Activated naive CD8-positive, alpha-beta T cell treated with anti-CD3 and anti-CD28 coated beads for 36 hours (primary cell): ENCODE data around the gene LRTM1. TPM values are rescaled to one million over a fixed set of nuclear protein-coding genes. Genes with fewer than 3 reads are reported as not detected.

Experiments
- DNase-seq: peaks from one replicate; pipeline ENCODE4 v3.0.0; 2021
- H3K27ac Mint-ChIP-seq: one replicate; pipeline ENCODE4 v1.8.0; 2022; ENCODE audit warnings: mild to moderate bottlenecking, moderate library complexity, mixed read lengths
- H3K27me3 Mint-ChIP-seq: one replicate; pipeline ENCODE4 v1.8.0; 2022; ENCODE audit warnings: mild to moderate bottlenecking, mixed read lengths
- H3K36me3 Mint-ChIP-seq: one replicate; pipeline ENCODE4 v1.8.0; 2021; ENCODE audit warnings: mild to moderate bottlenecking, mixed read lengths
- H3K4me1 Mint-ChIP-seq: one replicate; pipeline ENCODE4 v1.8.0; 2021; ENCODE audit warnings: mixed read lengths
- H3K4me3 Mint-ChIP-seq: one replicate; pipeline ENCODE4 v1.8.0; 2022; ENCODE audit warnings: mild to moderate bottlenecking, moderate library complexity, mixed read lengths
- H3K9me3 Mint-ChIP-seq: one replicate; pipeline ENCODE4 v1.8.0; 2022; ENCODE audit warnings: mixed read lengths
- total RNA-seq, 2 experiments: library from RNA; stranded (reverse); gene quantifications; one replicate each; pipeline ENCODE4 v1.2.3, GENCODE V29; 2021

Gene LRTM1
- total RNA-seq, 2 experiments from 2014 or later, result not detected

- Mint-ChIP-seq H3K4me3 (no peak overlapping the region), H3K27me3 (no peaks in the 10 kb centered on the region), H3K36me3 (no peaks in the 10 kb centered on the region), H3K9me3 (peaks cover 3% of the 10 kb centered on the region), H3K4me1 (no peaks in the 10 kb centered on the region), H3K27ac (no peak overlapping the region)
- no peak for DNase-seq
Observed at GRCh38 chr3:54889731-54890130, 38.1 kb downstream of the LRTM1 start.

GRCh38 chr3:54888873-54889272 lies 39.0 kb downstream of the LRTM1 start:
- Mint-ChIP-seq H3K4me3 (no peak overlapping the region), H3K36me3 (no peaks in the 10 kb centered on the region), H3K27me3 (no peaks in the 10 kb centered on the region), H3K4me1 (no peaks in the 10 kb centered on the region), H3K9me3 (peaks cover 3% of the 10 kb centered on the region), H3K27ac (no peak overlapping the region)
- no peak for DNase-seq

- H3K9me3 Mint-ChIP-seq, result peaks cover 3% of the 10 kb centered on the region
- no peak overlapping the region for H3K4me3 Mint-ChIP-seq
- H3K27ac Mint-ChIP-seq, result no peak overlapping the region
- no peaks in the 10 kb centered on the region for H3K36me3 Mint-ChIP-seq
- H3K27me3 Mint-ChIP-seq, result peaks cover 2% of the 10 kb centered on the region
- DNase-seq, result no peak
- H3K4me1 Mint-ChIP-seq, result no peaks in the 10 kb centered on the region
Observed at GRCh38 chr3:54888162-54888561, 39.7 kb downstream of the LRTM1 start.

GRCh38 chr3:54882129-54882833 lies 45.6 kb downstream of the LRTM1 start:
- H3K4me1 Mint-ChIP-seq, result no peaks in the 10 kb centered on the region
- peaks cover 3% of the 10 kb centered on the region for H3K27me3 Mint-ChIP-seq
- no peaks in the 10 kb centered on the region for H3K36me3 Mint-ChIP-seq
- H3K4me3 Mint-ChIP-seq, result no peak overlapping the region
- H3K9me3 Mint-ChIP-seq, result no peaks in the 10 kb centered on the region
- H3K27ac Mint-ChIP-seq, result no peak overlapping the region
- no peak for DNase-seq

GRCh38 chr3:54878145-54878544 lies 49.7 kb downstream of the LRTM1 start:
- no peak for DNase-seq
- no peaks in the 10 kb centered on the region for H3K36me3 Mint-ChIP-seq
- H3K9me3 Mint-ChIP-seq, result no peaks in the 10 kb centered on the region
- peaks cover 2% of the 10 kb centered on the region for H3K27me3 Mint-ChIP-seq
- no peaks in the 10 kb centered on the region for H3K4me1 Mint-ChIP-seq
- H3K27ac Mint-ChIP-seq, result no peak overlapping the region
- H3K4me3 Mint-ChIP-seq, result no peak overlapping the region

GRCh38 chr3:54877730-54878129 lies 50.1 kb downstream of the LRTM1 start:
- DNase-seq, result no peak
- Mint-ChIP-seq H3K36me3 (no peaks in the 10 kb centered on the region), H3K4me3 (no peak overlapping the region), H3K27ac (no peak overlapping the region), H3K9me3 (no peaks in the 10 kb centered on the region), H3K27me3 (no peaks in the 10 kb centered on the region), H3K4me1 (no peaks in the 10 kb centered on the region)

GRCh38 chr3:54876694-54877093 lies 51.2 kb downstream of the LRTM1 start:
- H3K36me3 Mint-ChIP-seq, result no peaks in the 10 kb centered on the region
- no peak overlapping the region for H3K4me3 Mint-ChIP-seq

GRCh38 chr3:54875596-54876268 lies 52.1 kb downstream of the LRTM1 start:
- no peaks in the 10 kb centered on the region for H3K4me1 Mint-ChIP-seq
- no peaks in the 10 kb centered on the region for H3K9me3 Mint-ChIP-seq
- H3K27ac Mint-ChIP-seq, result no peak overlapping the region
- no peak overlapping the region for H3K4me3 Mint-ChIP-seq
- no peaks in the 10 kb centered on the region for H3K27me3 Mint-ChIP-seq
- H3K36me3 Mint-ChIP-seq, result no peaks in the 10 kb centered on the region
- DNase-seq, result no peak

More at GRCh38 chr3:54876694-54877093, 51.2 kb downstream of the LRTM1 start:
- no peak overlapping the region for H3K27ac Mint-ChIP-seq
- no peaks in the 10 kb centered on the region for H3K27me3 Mint-ChIP-seq
- DNase-seq, result no peak
- H3K9me3 Mint-ChIP-seq, result no peaks in the 10 kb centered on the region
- no peaks in the 10 kb centered on the region for H3K4me1 Mint-ChIP-seq

- Mint-ChIP-seq H3K27me3 (no peaks in the 10 kb centered on the region), H3K36me3 (no peaks in the 10 kb centered on the region), H3K4me1 (no peaks in the 10 kb centered on the region), H3K4me3 (no peak overlapping the region), H3K9me3 (no peaks in the 10 kb centered on the region), H3K27ac (no peak overlapping the region)
- DNase-seq, result no peak
Observed at GRCh38 chr3:54874816-54875556, 52.9 kb downstream of the LRTM1 start.

GRCh38 chr3:54873059-54874010 lies 54.5 kb downstream of the LRTM1 start:
- DNase-seq, result no peak
- no peaks in the 10 kb centered on the region for H3K27me3 Mint-ChIP-seq
- H3K4me1 Mint-ChIP-seq, result no peaks in the 10 kb centered on the region
- no peaks in the 10 kb centered on the region for H3K36me3 Mint-ChIP-seq
- H3K4me3 Mint-ChIP-seq, result no peak overlapping the region
- no peaks in the 10 kb centered on the region for H3K9me3 Mint-ChIP-seq
- H3K27ac Mint-ChIP-seq, result no peak overlapping the region

- H3K27ac Mint-ChIP-seq, result no peak overlapping the region
- no peaks in the 10 kb centered on the region for H3K4me1 Mint-ChIP-seq
- no peaks in the 10 kb centered on the region for H3K27me3 Mint-ChIP-seq
- no peak for DNase-seq
- H3K36me3 Mint-ChIP-seq, result no peaks in the 10 kb centered on the region
- H3K9me3 Mint-ChIP-seq, result no peaks in the 10 kb centered on the region
- H3K4me3 Mint-ChIP-seq, result no peak overlapping the region
Observed at GRCh38 chr3:54871867-54872266, 56.0 kb downstream of the LRTM1 start.

GRCh38 chr3:54870423-54870822 lies 57.4 kb downstream of the LRTM1 start:
- Mint-ChIP-seq H3K4me1 (no peaks in the 10 kb centered on the region), H3K9me3 (no peaks in the 10 kb centered on the region), H3K4me3 (no peak overlapping the region), H3K36me3 (no peaks in the 10 kb centered on the region), H3K27ac (no peak overlapping the region), H3K27me3 (no peaks in the 10 kb centered on the region)
- DNase-seq, result no peak
